H1 (cell line): ENCODE results near the gene ENPP4. TPM values are rescaled to one million over a fixed set of nuclear protein-coding genes. Genes with fewer than 3 reads are reported as not detected.

Source experiments
- CTCF ChIA-PET: fragments of 300-600 bp; sonication (Branson Sonifier 250); formaldehyde crosslinking; loops from one replicate; lab custom pipeline; 2021; ENCODE audit not compliant: partially characterized antibody; lab: Charles Lee
- POLR2A ChIA-PET: fragments of 300-600 bp; sonication (Branson Sonifier 250); formaldehyde crosslinking; loops from one replicate; lab custom pipeline; 2021; ENCODE audit warnings: inconsistent platforms; ENCODE audit not compliant: partially characterized antibody; lab: Charles Lee
- DNase-seq, 2 experiments: peaks; one replicate each; pipeline versions ENCODE4 v3.0.0 to v3.0.0-alpha.2; 2010 to 2022; ENCODE audit warnings: low spot score in 2 of 2, low read depth in 1 of 2, mixed read lengths in 1 of 2
- FAIRE-seq: peaks from 2 replicates; lab custom pipeline; 2011; peaks lifted over from hg19 to GRCh38; lab: Jason Lieb, UNC
- H2AFZ ChIP-seq: 2 replicates; pipeline ENCODE4 v1.8.1; 2012; ENCODE audit warnings: low read length, inconsistent platforms
- H2AK5ac ChIP-seq: 2 replicates; pipeline ENCODE4 v1.6.1; 2013; ENCODE audit warnings: low read depth, low read length
- H2BK120ac ChIP-seq: replicated peaks from 2 replicates; pipeline ENCODE3; 2013; ENCODE audit warnings: low read depth, low read length, inconsistent platforms
- H2BK12ac ChIP-seq: 2 replicates; pipeline ENCODE4 v1.6.1; 2013; ENCODE audit warnings: low read depth, low read length
- H2BK15ac ChIP-seq: 2 replicates; pipeline ENCODE4 v1.6.1; 2013; ENCODE audit warnings: low read length
- H2BK20ac ChIP-seq: 2 replicates; pipeline ENCODE4 v1.6.1; 2013; ENCODE audit warnings: low read length
- H2BK5ac ChIP-seq: 2 replicates; pipeline ENCODE4 v1.6.1; 2013; ENCODE audit warnings: low read depth, low read length
- H3K14ac ChIP-seq: 2 replicates; pipeline ENCODE4 v1.6.1; 2013; ENCODE audit warnings: inconsistent platforms; ENCODE audit not compliant: insufficient read length
- H3K18ac ChIP-seq: 2 replicates; pipeline ENCODE4 v1.6.1; 2013; ENCODE audit warnings: low read length; ENCODE audit errors: extremely low read depth
- H3K23ac ChIP-seq: 2 replicates; pipeline ENCODE4 v1.6.1; 2013; ENCODE audit warnings: inconsistent platforms; ENCODE audit not compliant: insufficient read length
- H3K23me2 ChIP-seq: 2 replicates; pipeline ENCODE4 v1.6.1; 2013; ENCODE audit warnings: low read depth, low read length
- H3K27ac ChIP-seq: 2 replicates; pipeline ENCODE4 v1.6.1; 2011; ENCODE audit warnings: low read depth, low read length, inconsistent platforms
- H3K27me3 ChIP-seq, 4 experiments: replicated peaks in 1 of 4; 1 replicate in 1 of 4; 2 replicates in 3 of 4; pipeline versions ENCODE4 v1.6.1 to v1.8.1; 2011 to 2013; ENCODE audit warnings: low read length in 3 of 4, mild to moderate bottlenecking in 3 of 4, inconsistent platforms in 2 of 4, mixed read lengths in 2 of 4, moderate library complexity in 1 of 4; ENCODE audit not compliant: control insufficient read depth in 3 of 4, insufficient read depth in 3 of 4; ENCODE audit errors: extremely low read depth in 1 of 4
- H3K36me3 ChIP-seq, 4 experiments: 2 replicates each; pipeline versions ENCODE4 v1.6.1 to v1.8.1; 2011 to 2013; ENCODE audit warnings: mild to moderate bottlenecking in 4 of 4, low read length in 3 of 4, moderate library complexity in 2 of 4, control low read depth in 1 of 4, inconsistent platforms in 1 of 4; ENCODE audit not compliant: insufficient read depth in 4 of 4, control insufficient read depth in 2 of 4
- H3K4ac ChIP-seq: replicated peaks from 2 replicates; pipeline ENCODE3; 2013; ENCODE audit warnings: low read length, low read depth, mixed read lengths, inconsistent platforms; ENCODE audit not compliant: insufficient read length
- H3K4me1 ChIP-seq, 4 experiments: replicated peaks in 1 of 4; 1 replicate in 1 of 4; 2 replicates in 3 of 4; pipeline versions ENCODE4 v1.6.1 to v1.8.1; 2011 to 2013; ENCODE audit warnings: low read length in 3 of 4, inconsistent platforms in 2 of 4, mixed read lengths in 1 of 4; ENCODE audit not compliant: insufficient read depth in 4 of 4, control insufficient read depth in 3 of 4
- H3K4me2 ChIP-seq, 2 experiments: 2 replicates each; pipeline versions ENCODE4 v1.6.1 to v1.8.1; 2011 to 2013; ENCODE audit warnings: low read depth in 2 of 2, low read length in 2 of 2, control low read depth in 1 of 2, inconsistent platforms in 1 of 2, mild to moderate bottlenecking in 1 of 2; ENCODE audit not compliant: insufficient read depth in 1 of 2
- H3K4me3 ChIP-seq, 4 experiments: fragments of 200-600, 300-600 bp in 1 of 4; sonication (generic), shearing (Covaris generic), sonication (Bioruptor Twin) in 1 of 4; 2 replicates each; pipeline versions ENCODE4 v1.5.1 to v1.8.1; 2011 to 2016; ENCODE audit warnings: low read length in 4 of 4, low read depth in 3 of 4, control low read depth in 2 of 4, inconsistent platforms in 2 of 4, mild to moderate bottlenecking in 2 of 4, mixed read lengths in 1 of 4, moderate library complexity in 1 of 4; ENCODE audit not compliant: insufficient read depth in 2 of 4; ENCODE audit errors: extremely low read depth in 1 of 4
- H3K56ac ChIP-seq: replicated peaks from 2 replicates; pipeline ENCODE3; 2013; ENCODE audit warnings: low read depth, mild to moderate bottlenecking, mixed read lengths, low read length, inconsistent platforms; ENCODE audit not compliant: insufficient read length
- H3K79me1 ChIP-seq: 2 replicates; pipeline ENCODE4 v1.6.1; 2013; ENCODE audit warnings: low read depth, low read length, control low read depth
- H3K79me2 ChIP-seq, 2 experiments: 2 replicates each; pipeline versions ENCODE4 v1.6.1 to v1.8.1; 2012 to 2013; ENCODE audit warnings: low read length in 2 of 2, mild to moderate bottlenecking in 2 of 2, inconsistent platforms in 1 of 2; ENCODE audit not compliant: insufficient read depth in 2 of 2, control insufficient read depth in 1 of 2
- H3K9ac ChIP-seq, 4 experiments: replicated peaks in 1 of 4; 1 replicate in 1 of 4; 2 replicates in 3 of 4; pipeline versions ENCODE4 v1.6.1 to v1.8.1; 2011 to 2013; ENCODE audit warnings: low read depth in 3 of 4, low read length in 3 of 4, control low read depth in 2 of 4, mild to moderate bottlenecking in 2 of 4, moderate library complexity in 2 of 4, inconsistent platforms in 1 of 4; ENCODE audit errors: extremely low read depth in 1 of 4
- H3K9me3 ChIP-seq, 2 experiments: 2 replicates each; pipeline versions ENCODE4 v1.6.1 to v1.8.1; 2012 to 2013; ENCODE audit warnings: mild to moderate bottlenecking in 2 of 2, moderate library complexity in 2 of 2, control low read depth in 1 of 2, inconsistent platforms in 1 of 2, low read depth in 1 of 2, low read length in 1 of 2, mixed read lengths in 1 of 2; ENCODE audit not compliant: insufficient read depth in 2 of 2
- H4K20me1 ChIP-seq, 2 experiments: replicated peaks in 1 of 2; 2 replicates each; pipeline versions ENCODE3 to v1.8.1; 2011 to 2013; ENCODE audit warnings: inconsistent platforms in 2 of 2, low read length in 2 of 2, mild to moderate bottlenecking in 1 of 2; ENCODE audit not compliant: insufficient read depth in 2 of 2, control insufficient read depth in 1 of 2
- H4K5ac ChIP-seq: 2 replicates; pipeline ENCODE4 v1.6.1; 2013; ENCODE audit warnings: low read length, low read depth, mixed read lengths, inconsistent platforms; ENCODE audit not compliant: insufficient read length
- H4K8ac ChIP-seq: 2 replicates; pipeline ENCODE4 v1.8.0; 2013; ENCODE audit warnings: mild to moderate bottlenecking, moderate library complexity, low read length, inconsistent platforms; ENCODE audit not compliant: insufficient read depth; ENCODE audit errors: extremely low read depth
- H4K91ac ChIP-seq: replicated peaks from 2 replicates; pipeline ENCODE3; 2013; ENCODE audit warnings: low read length, mixed read lengths, inconsistent platforms; ENCODE audit not compliant: insufficient read length
- BACH1 ChIP-seq: IDR thresholded peaks from 2 replicates; pipeline ENCODE4 v1.6.1; 2012; ENCODE audit warnings: low read length, improper control_type of control experiment
- CBX5 ChIP-seq: fragments of 300-800, 300-1000 bp; sonication (generic); IDR thresholded peaks from 2 replicates; pipeline ENCODE4 v1.7.1; 2016; ENCODE audit warnings: antibody characterized with exemption, low read length, low read depth
- CREB1 ChIP-seq: IDR thresholded peaks from 2 replicates; pipeline ENCODE4 v1.6.1; 2012; ENCODE audit warnings: inconsistent platforms
- E2F6 ChIP-seq: IDR thresholded peaks from 2 replicates; pipeline ENCODE4 v1.6.1; 2012; ENCODE audit warnings: inconsistent platforms
- GTF2F1 ChIP-seq: IDR thresholded peaks from 2 replicates; pipeline ENCODE4 v1.6.1; 2012; ENCODE audit warnings: low read depth, low read length, improper control_type of control experiment, borderline replicate concordance
- JUND ChIP-seq: IDR thresholded peaks from 2 replicates; pipeline ENCODE4 v1.6.1; 2011; ENCODE audit warnings: mild to moderate bottlenecking, improper control_type of control experiment, low read length
- MAFK ChIP-seq: IDR thresholded peaks from 2 replicates; pipeline ENCODE4 v1.6.1; 2012; ENCODE audit warnings: low read depth, mild to moderate bottlenecking, improper control_type of control experiment, low read length
- POLR2AphosphoS5 ChIP-seq: IDR thresholded peaks from 2 replicates; pipeline ENCODE4 v1.6.1; 2011; ENCODE audit warnings: low read depth, low read length
- RBBP5 ChIP-seq: IDR thresholded peaks from 2 replicates; pipeline ENCODE4 v1.7.1; 2012; ENCODE audit warnings: low read depth, mild to moderate bottlenecking, inconsistent platforms, low read length, moderate library complexity, borderline replicate concordance
- TEAD4 ChIP-seq: IDR thresholded peaks from 2 replicates; pipeline ENCODE4 v1.6.1; 2012; ENCODE audit warnings: low read depth, low read length, inconsistent platforms, mixed read lengths
- USF2 ChIP-seq: IDR thresholded peaks from 2 replicates; pipeline ENCODE4 v1.6.1; 2011; ENCODE audit warnings: low read length, improper control_type of control experiment
- YY1 ChIP-seq: IDR thresholded peaks from 2 replicates; pipeline ENCODE4 v1.6.1; 2011; ENCODE audit warnings: low read depth, mild to moderate bottlenecking, low read length
- WGBS, 2 experiments: shearing (Covaris generic) in 1 of 2; methylation state at CpG; one replicate each; pipeline versions ENCODE4 v1.1.6 to v1.1.7; 2013 to 2015; ENCODE audit warnings: low lambda C conversion rate in 2 of 2, mixed read lengths in 2 of 2, inconsistent platforms in 1 of 2, low coverage in 1 of 2, missing lambda C conversion rate in 1 of 2; ENCODE audit not compliant: insufficient replicate concordance in 2 of 2, insufficient coverage in 1 of 2, insufficient read length in 1 of 2; ENCODE audit errors: extremely low coverage in 1 of 2, missing lambda C conversion rate in 1 of 2; 5-methylcytosine and 5-hydroxymethylcytosine counted together
- polyA plus RNA-seq, 7 experiments: library from polyadenylated mRNA; depleted of rRNA in 3 of 7; stranded (reverse) in 5 of 7; unstranded in 2 of 7; fragments of >200 nt in 5 of 7; fragments of 200-250 nt in 2 of 7; gene quantifications; 1 replicate in 5 of 7; 2 replicates in 1 of 7; 4 replicates in 1 of 7; pipeline versions ENCODE4 v1.2.1 to v1.2.3, GENCODE V29; 2011 to 2013; ENCODE audit warnings: missing spikeins in 2 of 7, mixed read lengths in 2 of 7
- total RNA-seq: library from RNA; stranded (reverse); fragmentation: NEBNext Ultra II Directional; extraction: Animal tissue kit (Norgen Biotek cat#: 25700); gene quantifications from 2 replicates; pipeline ENCODE4 v1.2.1, GENCODE V29; 2021

The ENPP4 gene
- total and polyA plus RNA-seq, 2 of the 8 experiments (the other 6 are each of a cell fraction or from before 2014, with no cell fraction given) = 2.0 to 4.4 TPM

- H4K5ac ChIP-seq = no peak overlapping the region
- H3K23me2 ChIP-seq = no peaks in the 10 kb centered on the region
- no peak overlapping the region for H3K4me2 ChIP-seq
- H3K27ac ChIP-seq = no peak overlapping the region
- H2BK15ac ChIP-seq = no peak overlapping the region
- H2BK5ac ChIP-seq = no peak overlapping the region
- no peaks in the 10 kb centered on the region for H3K27me3 ChIP-seq
- no peaks in the 10 kb centered on the region for H3K79me2 ChIP-seq
- H2AFZ ChIP-seq = no peak overlapping the region
- H3K14ac ChIP-seq = no peak overlapping the region
- no peaks in the 10 kb centered on the region for H3K4me1 ChIP-seq
- H3K4me3 ChIP-seq = no peak overlapping the region
- ChIA-PET POLR2A (no interaction called here), CTCF (no interaction called here)
- no peak overlapping the region for H2BK12ac ChIP-seq
- H2AK5ac ChIP-seq = no peak overlapping the region
- FAIRE-seq = no peak
- H3K18ac ChIP-seq = no peak overlapping the region
- TF ChIP-seq MAFK (no peak), JUND (no peak), CREB1 (no peak), YY1 (no peak), E2F6 (no peak), RBBP5 (no peak), POLR2AphosphoS5 (no peak), CBX5 (no peak), USF2 (no peak), BACH1 (no peak), GTF2F1 (no peak), TEAD4 (no peak)
- no peaks in the 10 kb centered on the region for H4K20me1 ChIP-seq
- H4K8ac ChIP-seq = no peak overlapping the region
- H3K36me3 ChIP-seq = no peaks in the 10 kb centered on the region; a peak in 1 of 8 replicates
- H3K56ac ChIP-seq = no peak overlapping the region
- DNase-seq = no peak
- H3K9me3 ChIP-seq = peaks cover 8 to 17% of the 10 kb centered on the region in 2 experiments
- H3K79me1 ChIP-seq = no peaks in the 10 kb centered on the region
- H3K23ac ChIP-seq = no peak overlapping the region
- no peak overlapping the region for H4K91ac ChIP-seq
- no peak overlapping the region for H3K4ac ChIP-seq
- whole genome bisulfite sequencing, 2 experiments = 95% methylated on average over 2 of the region's 2 CpGs; no CpG with 5 or more reads in 1 of the 2 experiments
- no peak overlapping the region for H2BK120ac ChIP-seq
- no peak overlapping the region for H2BK20ac ChIP-seq
- H3K9ac ChIP-seq = no peak overlapping the region
Observed at GRCh38 chr6:46095251-46095650, 34.5 kb upstream of the ENPP4 start.
